Measurements from ENCODE around the gene DDX55.

Gene DDX55

DNA sequence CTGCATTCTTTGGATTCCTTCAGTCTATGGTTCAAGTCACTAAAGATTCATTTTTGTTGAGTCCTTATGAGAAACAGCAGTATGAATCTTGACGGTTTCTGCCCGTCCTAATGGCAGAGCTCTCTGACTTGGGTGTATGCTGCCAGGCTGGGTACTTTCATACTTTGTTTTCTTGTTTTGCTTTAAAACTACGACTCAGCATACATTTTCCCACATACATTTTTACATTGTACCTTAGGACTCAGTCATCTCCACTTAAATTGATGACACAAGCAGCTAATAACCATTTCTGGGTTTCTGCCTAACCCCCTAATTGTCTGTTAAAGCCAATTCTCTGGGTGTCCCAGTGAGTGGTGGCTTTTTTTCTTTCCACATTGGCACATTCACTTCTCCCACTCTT lies 4.8 kb upstream of the DDX55 start:
- no peak overlapping the region for H3K9ac ChIP-seq (ENCODE audit: low read length)
- peaks cover 62% of the 10 kb centered on the region for H3K36me3 ChIP-seq (ENCODE audit: insufficient read depth, low read length)
- no peak overlapping the region for H3K27ac ChIP-seq (ENCODE audit: low read depth, low read length, poor library complexity, severe bottlenecking)
- H3K79me2 ChIP-seq (ENCODE audit: insufficient read depth, low read length) = peaks cover 1% of the 10 kb centered on the region
- no peak overlapping the region for H3K4me3 ChIP-seq (ENCODE audit: low read depth, low read length, poor library complexity, severe bottlenecking)
- no peak overlapping the region for H2AFZ ChIP-seq (ENCODE audit: low read length)
- no peak overlapping the region for H3K4me2 ChIP-seq (ENCODE audit: low read length)
- H3K9me2 ChIP-seq (ENCODE audit: low read depth, low read length) = no peaks in the 10 kb centered on the region
- TF ChIP-seq, protein P1, sequence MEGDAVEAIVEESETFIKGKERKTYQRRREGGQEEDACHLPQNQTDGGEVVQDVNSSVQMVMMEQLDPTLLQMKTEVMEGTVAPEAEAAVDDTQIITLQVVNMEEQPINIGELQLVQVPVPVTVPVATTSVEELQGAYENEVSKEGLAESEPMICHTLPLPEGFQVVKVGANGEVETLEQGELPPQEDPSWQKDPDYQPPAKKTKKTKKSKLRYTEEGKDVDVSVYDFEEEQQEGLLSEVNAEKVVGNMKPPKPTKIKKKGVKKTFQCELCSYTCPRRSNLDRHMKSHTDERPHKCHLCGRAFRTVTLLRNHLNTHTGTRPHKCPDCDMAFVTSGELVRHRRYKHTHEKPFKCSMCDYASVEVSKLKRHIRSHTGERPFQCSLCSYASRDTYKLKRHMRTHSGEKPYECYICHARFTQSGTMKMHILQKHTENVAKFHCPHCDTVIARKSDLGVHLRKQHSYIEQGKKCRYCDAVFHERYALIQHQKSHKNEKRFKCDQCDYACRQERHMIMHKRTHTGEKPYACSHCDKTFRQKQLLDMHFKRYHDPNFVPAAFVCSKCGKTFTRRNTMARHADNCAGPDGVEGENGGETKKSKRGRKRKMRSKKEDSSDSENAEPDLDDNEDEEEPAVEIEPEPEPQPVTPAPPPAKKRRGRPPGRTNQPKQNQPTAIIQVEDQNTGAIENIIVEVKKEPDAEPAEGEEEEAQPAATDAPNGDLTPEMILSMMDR (IDR thresholded peaks at IDR 0.05; ENCODE audit: low read length) = no peak
- TF ChIP-seq EZH2 (IDR thresholded peaks at IDR 0.05; ENCODE audit: borderline replicate concordance, low read length) = no peak
- H4K20me1 ChIP-seq (ENCODE audit: insufficient read depth, low read length) = no peaks in the 10 kb centered on the region
- H3F3A ChIP-seq (ENCODE audit: insufficient read depth, low read length) = peaks cover 2% of the 10 kb centered on the region; the same call in 1 of the 2 replicates
- peaks cover 7% of the 10 kb centered on the region for H3K4me1 ChIP-seq (ENCODE audit: insufficient read depth, low read length, severe bottlenecking)
- no peaks in the 10 kb centered on the region for H3K27me3 ChIP-seq (ENCODE audit: insufficient read depth, low read length)
- H3K9me3 ChIP-seq (ENCODE audit: low read length) = no peaks in the 10 kb centered on the region

DNA sequence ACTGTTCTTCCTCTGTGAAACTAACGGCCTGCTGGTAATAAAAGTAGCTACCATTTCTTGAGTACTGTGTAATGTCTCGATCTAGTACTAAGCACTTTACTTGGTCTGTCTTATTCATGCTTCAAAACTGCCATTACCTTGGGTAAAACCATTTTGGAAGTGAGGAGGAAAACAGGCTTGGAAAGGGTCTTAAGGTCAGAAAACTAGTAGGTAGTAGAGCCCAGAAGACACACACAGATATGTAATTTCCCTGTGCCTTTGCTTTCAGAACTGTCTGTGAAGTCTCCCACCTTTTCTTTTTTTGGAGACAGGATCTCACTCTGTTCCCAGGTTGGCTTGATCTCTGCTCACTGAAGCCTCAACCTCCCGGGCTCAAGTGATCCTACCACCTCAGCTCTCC lies 3.4 kb upstream of the DDX55 start:
- Histone ChIP-seq H3F3A (ENCODE audit: insufficient read depth, low read length) (peaks cover 2% of the 10 kb centered on the region; the same call in 1 of the 2 replicates), H3K9ac (ENCODE audit: low read length) (no peak overlapping the region)

DNA sequence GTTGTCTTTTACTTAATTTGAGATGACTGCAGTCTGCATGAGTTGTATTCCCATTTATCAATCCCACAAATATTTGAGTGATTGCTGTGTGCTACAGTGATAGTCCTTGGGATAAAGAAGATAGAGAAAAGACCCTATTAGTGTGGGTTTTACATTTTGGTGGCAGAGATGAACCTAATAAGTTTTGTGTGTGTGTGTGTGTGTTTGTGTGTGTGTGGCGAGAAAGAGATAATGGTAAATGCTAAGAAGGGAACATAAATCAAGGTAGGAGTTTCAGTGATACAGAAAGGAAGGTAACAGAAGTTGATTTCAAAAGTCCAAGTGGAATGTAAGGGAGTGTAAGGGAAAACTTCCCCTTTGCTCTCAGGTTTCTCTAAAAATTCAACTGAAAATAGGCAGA lies 2.6 kb upstream of the DDX55 start:
- peaks cover 24% of the 10 kb centered on the region for H3K79me2 ChIP-seq (ENCODE audit: insufficient read depth, low read length)
- no peaks in the 10 kb centered on the region for H3K9me3 ChIP-seq (ENCODE audit: low read length)
- no peak overlapping the region for H3K4me2 ChIP-seq (ENCODE audit: low read length)
- H3K4me1 ChIP-seq (ENCODE audit: insufficient read depth, low read length, severe bottlenecking) = peaks cover 20% of the 10 kb centered on the region
- no peak overlapping the region for H2AFZ ChIP-seq (ENCODE audit: low read length)
- no peaks in the 10 kb centered on the region for H3K27me3 ChIP-seq (ENCODE audit: insufficient read depth, low read length)
- peaks cover 46% of the 10 kb centered on the region; the same call in 1 of the 2 replicates for H3K36me3 ChIP-seq (ENCODE audit: insufficient read depth, low read length)
- no peak overlapping the region for H3K4me3 ChIP-seq (ENCODE audit: low read depth, low read length, poor library complexity, severe bottlenecking)
- no peaks in the 10 kb centered on the region for H4K20me1 ChIP-seq (ENCODE audit: insufficient read depth, low read length)
- no peak overlapping the region for H3K27ac ChIP-seq (ENCODE audit: low read depth, low read length, poor library complexity, severe bottlenecking)
- H3K9me2 ChIP-seq (ENCODE audit: low read depth, low read length) = no peaks in the 10 kb centered on the region
- no peak for TF ChIP-seq EZH2 (IDR thresholded peaks at IDR 0.05; ENCODE audit: borderline replicate concordance, low read length)
- TF ChIP-seq, protein P1 (IDR thresholded peaks at IDR 0.05; ENCODE audit: low read length) = no peak
- peaks cover 2% of the 10 kb centered on the region; the same call in 1 of the 2 replicates for H3F3A ChIP-seq (ENCODE audit: insufficient read depth, low read length)
- H3K9ac ChIP-seq (ENCODE audit: low read length) = no peak overlapping the region

More for the DNA sequence above, 3.4 kb upstream of the DDX55 start:
- peaks cover 48% of the 10 kb centered on the region for H3K36me3 ChIP-seq (ENCODE audit: insufficient read depth, low read length)
- H3K9me2 ChIP-seq (ENCODE audit: low read depth, low read length) = no peaks in the 10 kb centered on the region
- peaks cover 16% of the 10 kb centered on the region for H3K79me2 ChIP-seq (ENCODE audit: insufficient read depth, low read length)
- H3K27ac ChIP-seq (ENCODE audit: low read depth, low read length, poor library complexity, severe bottlenecking) = peak overlapping the region; percentile 15
- H3K4me2 ChIP-seq (ENCODE audit: low read length) = no peak overlapping the region
- peaks cover 17% of the 10 kb centered on the region for H3K4me1 ChIP-seq (ENCODE audit: insufficient read depth, low read length, severe bottlenecking)
- no peaks in the 10 kb centered on the region for H4K20me1 ChIP-seq (ENCODE audit: insufficient read depth, low read length)
- H3K9me3 ChIP-seq (ENCODE audit: low read length) = no peaks in the 10 kb centered on the region
- TF ChIP-seq, protein P1 (IDR thresholded peaks at IDR 0.05; ENCODE audit: low read length) = no peak
- no peak for TF ChIP-seq EZH2 (IDR thresholded peaks at IDR 0.05; ENCODE audit: borderline replicate concordance, low read length)
- no peak overlapping the region for H2AFZ ChIP-seq (ENCODE audit: low read length)
- H3K27me3 ChIP-seq (ENCODE audit: insufficient read depth, low read length) = no peaks in the 10 kb centered on the region
- no peak overlapping the region for H3K4me3 ChIP-seq (ENCODE audit: low read depth, low read length, poor library complexity, severe bottlenecking)

Measured in OCI-LY1 (cell line).